B cell (primary cell): ENCODE measurements around the gene TMEM33.

ENCODE experiments used
- CTCF ChIP-seq: fragments of 200-600 bp; IDR thresholded peaks from one replicate; pipeline ENCODE4 v1.8.0; 2022; ENCODE audit warnings: antibody characterized with exemption, mild to moderate bottlenecking
- EZH2 ChIP-seq: IDR thresholded peaks from 2 replicates; pipeline ENCODE4 v1.6.1; 2012; ENCODE audit warnings: borderline replicate concordance, low read depth, mild to moderate bottlenecking, moderate library complexity, low read length; ENCODE audit not compliant: insufficient read depth, poor library complexity, severe bottlenecking

- no peak for TF ChIP-seq CTCF
- no peak for TF ChIP-seq EZH2
Measured at GRCh38 chr4:41912546-41912945, 22.7 kb upstream of the TMEM33 start.
